Measurements from ENCODE around the gene TNNI3.

TNNI3 gene

DNA sequence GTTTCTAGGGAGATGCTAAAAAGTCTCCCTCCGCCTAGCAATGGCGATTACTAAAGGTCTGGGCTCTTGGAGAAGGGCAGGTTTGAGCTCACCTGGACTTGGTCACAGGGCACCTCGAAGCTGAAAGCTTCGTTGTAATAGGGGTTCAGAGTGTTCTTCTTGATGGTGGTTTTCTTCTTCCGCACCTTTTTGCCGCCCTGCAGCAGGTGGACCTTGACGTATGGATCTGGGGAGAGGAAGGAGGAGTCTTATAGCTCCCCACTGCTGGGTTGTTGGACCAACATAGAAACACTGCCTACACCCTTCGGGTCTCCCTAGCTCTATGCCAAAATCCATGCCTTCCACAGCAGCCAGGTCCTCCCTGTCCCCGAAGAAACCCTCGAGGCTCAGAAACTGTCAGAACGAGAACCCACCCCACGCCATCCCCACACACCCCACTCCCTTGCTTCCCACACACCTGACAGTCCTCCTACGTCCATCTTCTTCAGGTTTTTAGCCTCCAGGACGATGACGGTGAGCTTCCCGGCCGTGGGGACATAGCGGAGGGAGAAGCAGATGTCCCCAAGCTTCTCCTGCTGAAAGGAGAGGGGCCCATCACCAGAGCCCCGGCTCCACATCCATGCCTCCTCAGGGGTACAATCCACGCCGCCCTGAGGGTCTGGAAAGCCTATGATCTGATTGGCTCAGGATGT is 17.0 kb upstream of the TNNI3 start:
- H2AFZ ChIP-seq (ENCODE audit: low read depth, low read length): no peak overlapping the region
- no peak overlapping the region for H3K27ac ChIP-seq (ENCODE audit: low read length)
- DNase-seq: no peak
- TF ChIP-seq, protein P1, sequence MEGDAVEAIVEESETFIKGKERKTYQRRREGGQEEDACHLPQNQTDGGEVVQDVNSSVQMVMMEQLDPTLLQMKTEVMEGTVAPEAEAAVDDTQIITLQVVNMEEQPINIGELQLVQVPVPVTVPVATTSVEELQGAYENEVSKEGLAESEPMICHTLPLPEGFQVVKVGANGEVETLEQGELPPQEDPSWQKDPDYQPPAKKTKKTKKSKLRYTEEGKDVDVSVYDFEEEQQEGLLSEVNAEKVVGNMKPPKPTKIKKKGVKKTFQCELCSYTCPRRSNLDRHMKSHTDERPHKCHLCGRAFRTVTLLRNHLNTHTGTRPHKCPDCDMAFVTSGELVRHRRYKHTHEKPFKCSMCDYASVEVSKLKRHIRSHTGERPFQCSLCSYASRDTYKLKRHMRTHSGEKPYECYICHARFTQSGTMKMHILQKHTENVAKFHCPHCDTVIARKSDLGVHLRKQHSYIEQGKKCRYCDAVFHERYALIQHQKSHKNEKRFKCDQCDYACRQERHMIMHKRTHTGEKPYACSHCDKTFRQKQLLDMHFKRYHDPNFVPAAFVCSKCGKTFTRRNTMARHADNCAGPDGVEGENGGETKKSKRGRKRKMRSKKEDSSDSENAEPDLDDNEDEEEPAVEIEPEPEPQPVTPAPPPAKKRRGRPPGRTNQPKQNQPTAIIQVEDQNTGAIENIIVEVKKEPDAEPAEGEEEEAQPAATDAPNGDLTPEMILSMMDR (IDR thresholded peaks at IDR 0.05; ENCODE audit: borderline replicate concordance, extremely low read depth, low read length, poor library complexity, severe bottlenecking): no peak
- TF ChIP-seq EZH2 (IDR thresholded peaks at IDR 0.05; ENCODE audit: borderline replicate concordance, low read depth, low read length, severe bottlenecking): no peak
- peaks cover 7% of the 10 kb centered on the region for H3K27me3 ChIP-seq (ENCODE audit: insufficient read depth, low read length, poor library complexity)
- no peaks in the 10 kb centered on the region for H3K36me3 ChIP-seq (ENCODE audit: insufficient read depth, low read length)
- no peak overlapping the region for H3K4me3 ChIP-seq (ENCODE audit: low read depth in 1 of 2, low read length in 2 of 2)
- peaks cover 5% of the 10 kb centered on the region for H4K20me1 ChIP-seq (ENCODE audit: insufficient read depth, low read length)
- H3K4me2 ChIP-seq (ENCODE audit: insufficient read depth, low read length): no peak overlapping the region
- no peaks in the 10 kb centered on the region for H3K9me3 ChIP-seq (ENCODE audit: insufficient read depth, low read length, severe bottlenecking)
- ATAC-seq (ENCODE audit: insufficient read depth, low read depth): no peak
- peaks cover 17% of the 10 kb centered on the region for H3K4me1 ChIP-seq (ENCODE audit: insufficient read depth, low read length)
- no peak overlapping the region for H3K9ac ChIP-seq (ENCODE audit: low read depth, low read length)
- H3K79me2 ChIP-seq (ENCODE audit: insufficient read depth, low read length): no peaks in the 10 kb centered on the region

DNA sequence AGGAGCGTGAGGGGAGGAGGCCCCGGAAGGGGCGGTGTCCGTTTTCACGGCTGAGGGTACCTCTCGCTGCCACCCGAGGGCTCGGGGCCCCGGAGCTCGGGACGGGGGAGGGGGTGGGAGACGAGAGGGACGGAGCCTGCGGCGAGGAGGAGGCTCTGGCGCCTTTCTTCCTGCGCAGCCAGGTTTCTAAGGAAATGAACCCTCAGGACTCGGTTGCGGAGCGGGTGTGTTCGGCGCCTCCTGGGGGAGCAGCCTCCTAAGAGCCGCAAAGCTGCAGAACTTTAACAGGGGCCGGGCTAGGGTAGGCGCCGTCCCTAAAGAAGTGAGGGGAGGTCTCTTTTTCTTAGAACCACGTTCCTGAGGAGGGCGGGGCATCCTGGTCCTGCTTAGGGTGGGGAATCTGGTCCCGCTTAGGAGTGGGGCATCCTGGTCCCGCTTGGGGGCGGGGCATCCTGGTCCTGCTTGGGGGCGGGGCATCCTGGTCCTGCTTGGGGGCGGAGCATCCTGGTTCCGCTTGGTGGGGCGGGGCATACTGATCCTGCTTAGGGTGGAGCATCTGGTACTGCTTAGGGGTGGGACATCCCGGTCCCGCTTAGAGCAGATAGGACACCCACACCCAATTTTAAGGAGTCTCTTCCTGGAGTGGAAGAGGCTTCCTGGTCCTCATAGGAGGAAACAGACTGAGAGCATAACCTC is 16.3 kb upstream of the TNNI3 start:
- H3K27ac ChIP-seq (ENCODE audit: low read length): no peak overlapping the region
- ATAC-seq (ENCODE audit: insufficient read depth, low read depth) (peak; percentile 77; the same call in 2 of the 3 replicates), DNase-seq (peak; percentile 50)
- peak overlapping the region; percentile 24 for H3K4me2 ChIP-seq (ENCODE audit: insufficient read depth, low read length)
- H3K27me3 ChIP-seq (ENCODE audit: insufficient read depth, low read length, poor library complexity): peaks cover 7% of the 10 kb centered on the region
- H3K9me3 ChIP-seq (ENCODE audit: insufficient read depth, low read length, severe bottlenecking): no peaks in the 10 kb centered on the region
- no peak overlapping the region for H3K9ac ChIP-seq (ENCODE audit: low read depth, low read length)
- TF ChIP-seq, protein P1 (IDR thresholded peaks at IDR 0.05; ENCODE audit: borderline replicate concordance, extremely low read depth, low read length, poor library complexity, severe bottlenecking): no peak
- no peak for TF ChIP-seq EZH2 (IDR thresholded peaks at IDR 0.05; ENCODE audit: borderline replicate concordance, low read depth, low read length, severe bottlenecking)
- no peak overlapping the region for H3K4me3 ChIP-seq (ENCODE audit: low read depth in 1 of 2, low read length in 2 of 2)
- H2AFZ ChIP-seq (ENCODE audit: low read depth, low read length): no peak overlapping the region
- no peaks in the 10 kb centered on the region for H3K36me3 ChIP-seq (ENCODE audit: insufficient read depth, low read length)
- no peaks in the 10 kb centered on the region for H3K79me2 ChIP-seq (ENCODE audit: insufficient read depth, low read length)
- peaks cover 2% of the 10 kb centered on the region; the same call in 1 of the 2 replicates for H4K20me1 ChIP-seq (ENCODE audit: insufficient read depth, low read length)
- H3K4me1 ChIP-seq (ENCODE audit: insufficient read depth, low read length): peaks cover 10% of the 10 kb centered on the region

DNA sequence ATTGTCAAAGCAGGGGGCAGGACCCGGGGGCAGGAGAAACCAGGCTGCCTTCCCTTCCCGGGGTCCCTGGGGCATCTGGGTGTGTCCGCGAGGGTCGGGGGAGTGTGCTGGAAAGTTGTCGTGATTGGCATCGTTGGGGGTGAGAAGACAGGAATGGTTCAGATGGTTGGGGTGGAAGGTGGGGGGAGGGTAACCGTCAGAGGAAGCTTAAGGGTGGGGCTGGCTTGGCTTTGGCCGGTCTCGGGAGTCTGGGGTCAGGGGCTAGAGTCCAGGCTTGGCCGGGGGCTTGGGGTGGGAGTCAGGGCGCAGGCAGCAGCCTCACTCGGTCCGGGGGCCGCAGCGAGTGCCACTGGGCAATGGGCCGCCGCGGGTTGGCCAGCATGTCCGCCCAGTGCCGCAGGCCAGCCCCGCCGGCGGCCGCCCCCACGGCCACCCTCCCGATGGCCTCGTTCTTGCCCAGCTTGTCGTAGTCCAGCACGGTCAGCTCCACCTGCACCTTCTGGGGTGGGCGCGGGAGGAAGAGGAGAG is 15.7 kb upstream of the TNNI3 start:
- H3K27me3 ChIP-seq (ENCODE audit: insufficient read depth, low read length, poor library complexity): peaks cover 7% of the 10 kb centered on the region
- H3K27ac ChIP-seq (ENCODE audit: low read length): no peak overlapping the region

More for the DNA sequence above, 15.7 kb upstream of the TNNI3 start:
- Histone ChIP-seq H3K4me3 (ENCODE audit: low read depth in 1 of 2, low read length in 2 of 2) (no peak overlapping the region), H4K20me1 (ENCODE audit: insufficient read depth, low read length) (0 out of 2 replicates have a peak, but pooled peaks cover 2% of the 10 kb centered on the region), H3K4me2 (ENCODE audit: insufficient read depth, low read length) (0 out of 2 replicates have a peak overlapping the region, but pooled peaks have one; percentile 24), H3K9ac (ENCODE audit: low read depth, low read length) (no peak overlapping the region), H2AFZ (ENCODE audit: low read depth, low read length) (no peak overlapping the region), H3K36me3 (ENCODE audit: insufficient read depth, low read length) (no peaks in the 10 kb centered on the region), H3K4me1 (ENCODE audit: insufficient read depth, low read length) (peaks cover 4% of the 10 kb centered on the region), H3K9me3 (ENCODE audit: insufficient read depth, low read length, severe bottlenecking) (no peaks in the 10 kb centered on the region), H3K79me2 (ENCODE audit: insufficient read depth, low read length) (no peaks in the 10 kb centered on the region)
- TF ChIP-seq EZH2 (IDR thresholded peaks at IDR 0.05; ENCODE audit: borderline replicate concordance, low read depth, low read length, severe bottlenecking): no peak
- TF ChIP-seq, protein P1 (IDR thresholded peaks at IDR 0.05; ENCODE audit: borderline replicate concordance, extremely low read depth, low read length, poor library complexity, severe bottlenecking): no peak
- ATAC-seq (ENCODE audit: insufficient read depth, low read depth) (no peak), DNase-seq (no peak)

All from DND-41 (cell line).